Pons (tissue), 1 donor: ENCODE results near the gene TP53BP1.
"Not testable (repeated sequence)": the region's sequence is repeated elsewhere in the genome, so short reads cannot be mapped to it uniquely, and the experiment has no call there.

ENCODE experiments used
- DNase-seq: peaks from one replicate; pipeline ENCODE4 v3.0.0-alpha.2; 2016; ENCODE audit warnings: low spot score

The TP53BP1 gene

GRCh38 chr15:43492673-43493601 is at the start of gene TP53BP1:
TSS of gene TP53BP1 (minus strand) at chr15:43493156. CDS start at chr15:43493043, 113 bp downstream.
- peak; percentile 96 for DNase-seq

GRCh38 chr15:43541785-43542184 is 48.8 kb upstream of the TP53BP1 start:
- no peak for DNase-seq

- DNase-seq: no peak
Observed at GRCh38 chr15:43538091-43538490, 45.1 kb upstream of the TP53BP1 start.

- no peak for DNase-seq
Observed at GRCh38 chr15:43534897-43535296, 41.9 kb upstream of the TP53BP1 start.

- not testable (repeated sequence) for DNase-seq
Observed at GRCh38 chr15:43532826-43533225, 39.9 kb upstream of the TP53BP1 start.

- DNase-seq: no peak
Observed at GRCh38 chr15:43531018-43531670, 38.2 kb upstream of the TP53BP1 start.

- no peak for DNase-seq
Observed at GRCh38 chr15:43529587-43530345, 36.8 kb upstream of the TP53BP1 start.

GRCh38 chr15:43529141-43529540 is 36.2 kb upstream of the TP53BP1 start:
- no peak for DNase-seq

- DNase-seq: no peak
Observed at GRCh38 chr15:43528542-43529007, 35.6 kb upstream of the TP53BP1 start.

- no peak for DNase-seq
Observed at GRCh38 chr15:43527802-43528541, 35.0 kb upstream of the TP53BP1 start.

GRCh38 chr15:43527016-43527801 is 34.3 kb upstream of the TP53BP1 start:
- no peak for DNase-seq

GRCh38 chr15:43526261-43526930 is 33.4 kb upstream of the TP53BP1 start:
- DNase-seq: no peak

GRCh38 chr15:43525131-43525530 is 32.2 kb upstream of the TP53BP1 start:
- no peak for DNase-seq

GRCh38 chr15:43524254-43524845 is 31.4 kb upstream of the TP53BP1 start:
- no peak for DNase-seq

GRCh38 chr15:43523646-43524045 is 30.7 kb upstream of the TP53BP1 start:
- no peak for DNase-seq

GRCh38 chr15:43522247-43522646 is 29.3 kb upstream of the TP53BP1 start:
- no peak for DNase-seq

GRCh38 chr15:43521419-43521818 is 28.5 kb upstream of the TP53BP1 start:
- no peak for DNase-seq

- no peak for DNase-seq
Observed at GRCh38 chr15:43520138-43520537, 27.2 kb upstream of the TP53BP1 start.

GRCh38 chr15:43519196-43519595 is 26.2 kb upstream of the TP53BP1 start:
- peak; percentile 78 for DNase-seq
